Measurements from ENCODE around the gene TH.

TH gene

GRCh38 chr11:2158296-2158737, 13.3 kb downstream of the TH start:
- no peaks in the 10 kb centered on the region for H3K27me3 ChIP-seq (replicated peaks; ENCODE audit: control insufficient read depth, insufficient read depth, low read length, poor library complexity, severe bottlenecking)
- H3K27ac ChIP-seq (ENCODE audit: insufficient read depth, low read length, poor library complexity, severe bottlenecking): no peak overlapping the region

GRCh38 chr11:2157294-2158040, 14.1 kb downstream of the TH start:
- DNase-seq: no peak
- Histone ChIP-seq H3K9me3 (ENCODE audit: control insufficient read depth, low read length) (no peaks in the 10 kb centered on the region), H3K4me3 (ENCODE audit: insufficient read depth, low read depth, low read length, poor library complexity, severe bottlenecking) (no peak overlapping the region), H3K36me3 (ENCODE audit: control insufficient read depth, insufficient read depth, low read length) (no peaks in the 10 kb centered on the region), H3K27ac (ENCODE audit: insufficient read depth, low read length, poor library complexity, severe bottlenecking) (no peak overlapping the region), H3K4me1 (ENCODE audit: control insufficient read depth, insufficient read depth, low read length, poor library complexity, severe bottlenecking) (no peaks in the 10 kb centered on the region), H3K27me3 (replicated peaks; ENCODE audit: control insufficient read depth, insufficient read depth, low read length, poor library complexity, severe bottlenecking) (no peaks in the 10 kb centered on the region)

More at GRCh38 chr11:2158296-2158737, 13.3 kb downstream of the TH start:
- no peaks in the 10 kb centered on the region for H3K4me1 ChIP-seq (ENCODE audit: control insufficient read depth, insufficient read depth, low read length, poor library complexity, severe bottlenecking)
- no peak for DNase-seq
- H3K36me3 ChIP-seq (ENCODE audit: control insufficient read depth, insufficient read depth, low read length): no peaks in the 10 kb centered on the region
- no peak overlapping the region for H3K4me3 ChIP-seq (ENCODE audit: insufficient read depth, low read depth, low read length, poor library complexity, severe bottlenecking)
- no peaks in the 10 kb centered on the region for H3K9me3 ChIP-seq (ENCODE audit: control insufficient read depth, low read length)

GRCh38 chr11:2156416-2157182, 15.0 kb downstream of the TH start:
- Histone ChIP-seq H3K27ac (ENCODE audit: insufficient read depth, low read length, poor library complexity, severe bottlenecking) (no peak overlapping the region), H3K27me3 (replicated peaks; ENCODE audit: control insufficient read depth, insufficient read depth, low read length, poor library complexity, severe bottlenecking) (no peaks in the 10 kb centered on the region), H3K4me3 (ENCODE audit: insufficient read depth, low read depth, low read length, poor library complexity, severe bottlenecking) (no peak overlapping the region), H3K9me3 (ENCODE audit: control insufficient read depth, low read length) (no peaks in the 10 kb centered on the region), H3K4me1 (ENCODE audit: control insufficient read depth, insufficient read depth, low read length, poor library complexity, severe bottlenecking) (peaks cover 3% of the 10 kb centered on the region), H3K36me3 (ENCODE audit: control insufficient read depth, insufficient read depth, low read length) (no peaks in the 10 kb centered on the region)
- peak; percentile 7 to 31 (median 20) for DNase-seq

- Histone ChIP-seq H3K9me3 (ENCODE audit: control insufficient read depth, low read length) (no peaks in the 10 kb centered on the region), H3K36me3 (ENCODE audit: control insufficient read depth, insufficient read depth, low read length) (no peaks in the 10 kb centered on the region), H3K27ac (ENCODE audit: insufficient read depth, low read length, poor library complexity, severe bottlenecking) (no peak overlapping the region), H3K27me3 (replicated peaks; ENCODE audit: control insufficient read depth, insufficient read depth, low read length, poor library complexity, severe bottlenecking) (no peaks in the 10 kb centered on the region), H3K4me3 (ENCODE audit: insufficient read depth, low read depth, low read length, poor library complexity, severe bottlenecking) (no peak overlapping the region), H3K4me1 (ENCODE audit: control insufficient read depth, insufficient read depth, low read length, poor library complexity, severe bottlenecking) (peaks cover 5% of the 10 kb centered on the region)
- no peak for DNase-seq
Observed at GRCh38 chr11:2155511-2155910, 16.1 kb downstream of the TH start.

DNA sequence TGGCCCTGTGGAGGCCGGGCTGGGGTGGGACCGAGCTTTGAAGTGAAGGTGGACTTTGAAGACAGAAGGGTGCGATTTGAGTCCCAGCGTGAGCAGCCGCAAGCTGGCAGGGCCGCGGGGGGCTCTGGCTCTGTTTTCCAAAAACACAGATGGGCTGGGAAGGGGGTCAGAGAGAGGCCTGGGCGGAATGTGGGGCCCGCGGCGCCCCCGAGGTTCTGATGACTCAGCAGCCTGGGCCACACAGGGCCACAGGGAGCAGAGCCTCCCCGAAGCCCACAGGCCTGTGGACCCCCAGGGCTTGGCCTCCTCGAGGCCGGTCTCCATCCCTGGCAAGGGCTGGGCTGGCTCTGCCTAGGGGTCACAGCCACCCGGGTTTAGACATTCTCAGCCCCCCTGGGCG, 16.7 kb downstream of the TH start:
- no peaks in the 10 kb centered on the region for H3K36me3 ChIP-seq (ENCODE audit: control insufficient read depth, insufficient read depth, low read length)
- no peaks in the 10 kb centered on the region for H3K9me3 ChIP-seq (ENCODE audit: control insufficient read depth, low read length)
- H3K27me3 ChIP-seq (replicated peaks; ENCODE audit: control insufficient read depth, insufficient read depth, low read length, poor library complexity, severe bottlenecking): no peaks in the 10 kb centered on the region
- peaks cover 5% of the 10 kb centered on the region for H3K4me1 ChIP-seq (ENCODE audit: control insufficient read depth, insufficient read depth, low read length, poor library complexity, severe bottlenecking)
- no peak overlapping the region for H3K27ac ChIP-seq (ENCODE audit: insufficient read depth, low read length, poor library complexity, severe bottlenecking)
- H3K4me3 ChIP-seq (ENCODE audit: insufficient read depth, low read depth, low read length, poor library complexity, severe bottlenecking): no peak overlapping the region
- DNase-seq: no peak

GRCh38 chr11:2154195-2154585, 17.4 kb downstream of the TH start:
- Histone ChIP-seq H3K4me3 (ENCODE audit: insufficient read depth, low read depth, low read length, poor library complexity, severe bottlenecking) (no peak overlapping the region), H3K27me3 (replicated peaks; ENCODE audit: control insufficient read depth, insufficient read depth, low read length, poor library complexity, severe bottlenecking) (no peaks in the 10 kb centered on the region), H3K36me3 (ENCODE audit: control insufficient read depth, insufficient read depth, low read length) (no peaks in the 10 kb centered on the region), H3K4me1 (ENCODE audit: control insufficient read depth, insufficient read depth, low read length, poor library complexity, severe bottlenecking) (peaks cover 5% of the 10 kb centered on the region), H3K27ac (ENCODE audit: insufficient read depth, low read length, poor library complexity, severe bottlenecking) (no peak overlapping the region), H3K9me3 (ENCODE audit: control insufficient read depth, low read length) (no peaks in the 10 kb centered on the region)
- no peak for DNase-seq

DNA sequence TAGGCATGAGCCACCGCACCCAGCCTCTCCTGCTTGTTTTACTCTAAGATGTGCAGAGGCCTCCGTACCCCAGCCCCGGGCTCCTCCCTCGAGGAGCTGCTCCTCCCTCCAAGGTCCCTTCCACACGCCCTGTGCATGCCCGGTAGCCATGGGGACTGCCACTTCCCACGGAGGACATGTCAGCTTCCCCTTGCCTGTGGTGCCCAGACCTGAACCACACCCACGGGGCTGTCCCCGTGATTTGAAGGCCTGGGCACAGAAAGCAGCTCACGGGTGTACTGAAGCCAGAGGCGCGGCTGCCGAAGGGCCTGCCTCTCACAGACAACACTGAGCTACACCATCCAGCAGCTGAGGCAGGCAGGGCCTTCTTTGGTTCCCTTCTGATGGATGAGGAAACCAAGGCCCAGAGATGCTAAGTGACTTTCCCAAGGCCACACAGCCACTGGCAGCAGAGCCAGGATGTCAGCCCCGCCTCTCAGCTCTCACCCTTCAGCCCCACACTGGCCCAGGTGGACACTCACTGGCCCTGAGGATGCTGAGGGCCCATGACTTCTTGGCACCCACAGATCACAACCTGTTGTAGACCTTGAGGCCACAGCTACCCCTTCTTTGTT, 17.9 kb downstream of the TH start:
- H3K27me3 ChIP-seq (replicated peaks; ENCODE audit: control insufficient read depth, insufficient read depth, low read length, poor library complexity, severe bottlenecking): no peaks in the 10 kb centered on the region
- no peaks in the 10 kb centered on the region for H3K9me3 ChIP-seq (ENCODE audit: control insufficient read depth, low read length)
- H3K4me1 ChIP-seq (ENCODE audit: control insufficient read depth, insufficient read depth, low read length, poor library complexity, severe bottlenecking): peaks cover 5% of the 10 kb centered on the region
- H3K27ac ChIP-seq (ENCODE audit: insufficient read depth, low read length, poor library complexity, severe bottlenecking): no peak overlapping the region
- no peak overlapping the region for H3K4me3 ChIP-seq (ENCODE audit: insufficient read depth, low read depth, low read length, poor library complexity, severe bottlenecking)
- DNase-seq: no peak
- H3K36me3 ChIP-seq (ENCODE audit: control insufficient read depth, insufficient read depth, low read length): no peaks in the 10 kb centered on the region

GRCh38 chr11:2151500-2152257, 19.9 kb downstream of the TH start:
- Histone ChIP-seq H3K27ac (ENCODE audit: insufficient read depth, low read length, poor library complexity, severe bottlenecking) (no peak overlapping the region), H3K36me3 (ENCODE audit: control insufficient read depth, insufficient read depth, low read length) (no peaks in the 10 kb centered on the region), H3K4me1 (ENCODE audit: control insufficient read depth, insufficient read depth, low read length, poor library complexity, severe bottlenecking) (peaks cover 5% of the 10 kb centered on the region), H3K4me3 (ENCODE audit: insufficient read depth, low read depth, low read length, poor library complexity, severe bottlenecking) (peak overlapping the region; percentile 22), H3K9me3 (ENCODE audit: control insufficient read depth, low read length) (no peaks in the 10 kb centered on the region), H3K27me3 (replicated peaks; ENCODE audit: control insufficient read depth, insufficient read depth, low read length, poor library complexity, severe bottlenecking) (peaks cover 19% of the 10 kb centered on the region)
- DNase-seq: peak; percentile 57 to 71 (median 64)

- H3K27me3 ChIP-seq (replicated peaks; ENCODE audit: control insufficient read depth, insufficient read depth, low read length, poor library complexity, severe bottlenecking): peaks cover 33% of the 10 kb centered on the region
- no peaks in the 10 kb centered on the region for H3K9me3 ChIP-seq (ENCODE audit: control insufficient read depth, low read length)
- no peak for DNase-seq
- H3K36me3 ChIP-seq (ENCODE audit: control insufficient read depth, insufficient read depth, low read length): no peaks in the 10 kb centered on the region
- peaks cover 5% of the 10 kb centered on the region for H3K4me1 ChIP-seq (ENCODE audit: control insufficient read depth, insufficient read depth, low read length, poor library complexity, severe bottlenecking)
- no peak overlapping the region for H3K27ac ChIP-seq (ENCODE audit: insufficient read depth, low read length, poor library complexity, severe bottlenecking)
- no peak overlapping the region for H3K4me3 ChIP-seq (ENCODE audit: insufficient read depth, low read depth, low read length, poor library complexity, severe bottlenecking)
Observed at GRCh38 chr11:2149864-2150847, 21.5 kb downstream of the TH start.

All from effector memory CD4-positive, alpha-beta T cell (primary cell).